Glomerular visceral epithelial cell (primary cell): ENCODE measurements around the gene FIBCD1.

Experiments
- DNase-seq: peaks from one replicate; pipeline ENCODE4 v3.0.0-alpha.2; 2016; ENCODE audit errors: extremely low spot score

Gene FIBCD1

GRCh38 chr9:130895481-130896232 is 43.4 kb downstream of the FIBCD1 start:
- no peak for DNase-seq

GRCh38 chr9:130895038-130895437 is 44.0 kb downstream of the FIBCD1 start:
- DNase-seq = no peak

- no peak for DNase-seq
Measured at GRCh38 chr9:130894546-130894945, 44.5 kb downstream of the FIBCD1 start.

GRCh38 chr9:130893341-130894101 is 45.5 kb downstream of the FIBCD1 start:
- no peak for DNase-seq

- DNase-seq = no peak
Measured at GRCh38 chr9:130892477-130893304, 46.4 kb downstream of the FIBCD1 start.

- no peak for DNase-seq
Measured at GRCh38 chr9:130891688-130892476, 47.2 kb downstream of the FIBCD1 start.

- DNase-seq = no peak
Measured at GRCh38 chr9:130890870-130891687, 48.0 kb downstream of the FIBCD1 start.

GRCh38 chr9:130890124-130890523 is 48.9 kb downstream of the FIBCD1 start:
- no peak for DNase-seq

- DNase-seq = no peak
Measured at GRCh38 chr9:130888146-130888885, 50.7 kb downstream of the FIBCD1 start.

GRCh38 chr9:130887494-130888144 is 51.4 kb downstream of the FIBCD1 start:
- no peak for DNase-seq

- no peak for DNase-seq
Measured at GRCh38 chr9:130886981-130887380, 52.1 kb downstream of the FIBCD1 start.

GRCh38 chr9:130885484-130886375 is 53.3 kb downstream of the FIBCD1 start:
- DNase-seq = no peak

GRCh38 chr9:130884542-130885483 is 54.2 kb downstream of the FIBCD1 start:
- no peak for DNase-seq

GRCh38 chr9:130884111-130884531 is 54.9 kb downstream of the FIBCD1 start:
- DNase-seq = no peak

GRCh38 chr9:130883479-130883878 is 55.6 kb downstream of the FIBCD1 start:
- no peak for DNase-seq

- DNase-seq = no peak
Measured at GRCh38 chr9:130882696-130883225, 56.3 kb downstream of the FIBCD1 start.

- no peak for DNase-seq
Measured at GRCh38 chr9:130881516-130881915, 57.5 kb downstream of the FIBCD1 start.
